Kidney (tissue), 14 donors: Measurements from ENCODE around the gene KLB. TPM values are rescaled to one million over a fixed set of nuclear protein-coding genes. Genes with fewer than 3 reads are reported as not detected.
"Not testable (repeated sequence)": the region's sequence is repeated elsewhere in the genome, so short reads cannot be mapped to it uniquely, and the experiment has no call there.

ENCODE experiments used
- DNase-seq, 5 donors: peaks; one replicate each; pipeline ENCODE4 v3.0.0-alpha.2; 2013 to 2020
- FAIRE-seq: peaks from 2 replicates; lab custom pipeline; 2012; peaks lifted over from hg19 to GRCh38; lab: Jason Lieb, UNC
- H3K27ac ChIP-seq, 2 donors: one replicate each; pipeline ENCODE4 v1.7.0; 2013; ENCODE audit warnings: low read depth in 2 of 2, low read length in 2 of 2, inconsistent platforms in 1 of 2
- H3K27me3 ChIP-seq: one replicate; pipeline ENCODE4 v1.7.1; 2013; ENCODE audit warnings: low read length, inconsistent platforms; ENCODE audit not compliant: control insufficient read depth, insufficient read depth
- H3K36me3 ChIP-seq, 3 donors: one replicate each; pipeline versions ENCODE4 v1.7.0 to v1.7.1; 2013; ENCODE audit warnings: low read length in 3 of 3, control low read depth in 1 of 3, inconsistent platforms in 1 of 3; ENCODE audit not compliant: insufficient read depth in 3 of 3, control insufficient read depth in 2 of 3
- H3K4me1 ChIP-seq, 3 donors: one replicate each; pipeline versions ENCODE4 v1.7.0 to v1.7.1; 2013; ENCODE audit warnings: low read length in 3 of 3, inconsistent platforms in 1 of 3, low read depth in 1 of 3; ENCODE audit not compliant: control insufficient read depth in 2 of 3, insufficient read depth in 2 of 3
- H3K4me3 ChIP-seq, 3 donors: one replicate each; pipeline versions ENCODE4 v1.7.0 to v1.8.1; 2013; ENCODE audit warnings: low read length in 3 of 3, control low read depth in 1 of 3, inconsistent platforms in 1 of 3
- H3K9ac ChIP-seq, 3 donors: one replicate each; pipeline versions ENCODE4 v1.7.0 to v1.7.1; 2013; ENCODE audit warnings: low read length in 3 of 3, control low read depth in 1 of 3, inconsistent platforms in 1 of 3
- H3K9me3 ChIP-seq, 3 donors: one replicate each; pipeline versions ENCODE4 v1.7.0 to v1.7.1; 2013; ENCODE audit warnings: low read length in 3 of 3, control low read depth in 1 of 3, inconsistent platforms in 1 of 3; ENCODE audit not compliant: control insufficient read depth in 2 of 3, insufficient read depth in 1 of 3
- CTCF ChIP-seq: IDR thresholded peaks from 3 replicates; pipeline ENCODE4 v1.5.1; 2012; ENCODE audit warnings: mild to moderate bottlenecking, moderate library complexity, borderline replicate concordance; ENCODE audit not compliant: insufficient read depth; ENCODE audit errors: extremely low read depth
- intact Hi-C: fragments of 100-400 bp; cut with DNase I; formaldehyde crosslinking; loops from one replicate; pipeline ENCODE4 v1.11.1; 2022
- polyA plus RNA-seq: library from polyadenylated mRNA; stranded (reverse); fragments of 350-450 nt; fragmentation: Illumina TruSeq; extraction: RNeasy Lipid Tissue Mini Kit (QIAGEN cat#74804); gene quantifications from one replicate; pipeline ENCODE4 v1.2.3, GENCODE V29; 2014; ENCODE audit warnings: low read depth, low replicate concordance; ENCODE audit not compliant: insufficient read depth
- total RNA-seq: library from RNA; stranded (reverse); fragmentation: NEBNext Ultra II Directional; extraction: Animal tissue kit (Norgen Biotek cat#: 25700); gene quantifications from one replicate; pipeline ENCODE4 v1.2.1, GENCODE V29; 2021
- donor health status: control.
- donor health status: control.
- donor health status: control.
- donor health status: control.
- donor health status: control.
- donor health status: DM: yes; HTN: yes; CAD: no.
- donor health status: Normal renal cell carcinoma (clear cell type).

KLB gene
- total and polyA plus RNA-seq, 2 donors from 2014 or later, result 0.41 TPM; not detected in 1

GRCh38 chr4:39365830-39366771 lies 40.6 kb upstream of the KLB start, which contains the start of gene RFC1:
Gene RFC1 (minus strand): TSS chr4:39366362. CDS start chr4:39366241, 121 bp downstream.
- intact Hi-C loops, result no loop called here
- H3K27me3 ChIP-seq, result no peaks in the 10 kb centered on the region
- FAIRE-seq (no peak), DNase-seq (peak; percentile 94 to 98 (median 97))
- peak within 1 kb of the TSS; percentile 55 to 80 (median 57) for H3K9ac ChIP-seq
- no peak for TF ChIP-seq CTCF
- H3K27ac ChIP-seq, result peak within 1 kb of the TSS; percentile 51 to 79
- peaks cover 0 to 2% (median 0%) of the 10 kb centered on the region in 3 donors for H3K4me1 ChIP-seq
- H3K9me3 ChIP-seq, result no peaks in the 10 kb centered on the region
- H3K4me3 ChIP-seq, result peak within 1 kb of the TSS; percentile 77 to 90 (median 89)
- H3K36me3 ChIP-seq, result no peaks in the 10 kb centered on the region

- H3K27me3 ChIP-seq, result no peaks in the 10 kb centered on the region
- peaks cover 0 to 2% (median 0%) of the 10 kb centered on the region in 3 donors for H3K4me1 ChIP-seq
- peak overlapping the region in 1 of 3 donors; percentile 24 for H3K9ac ChIP-seq
- intact Hi-C loops, result no loop called here
- no peak for DNase-seq
- no peak for FAIRE-seq
- H3K4me3 ChIP-seq, result peak overlapping the region in 2 of 3 donors; percentile 43 to 90
- TF ChIP-seq CTCF, result no peak
- H3K27ac ChIP-seq, result peak overlapping the region; percentile 16 to 79
- no peaks in the 10 kb centered on the region for H3K36me3 ChIP-seq
- no peaks in the 10 kb centered on the region for H3K9me3 ChIP-seq
These were observed 39.6 kb upstream of the KLB start for GRCh38 chr4:39367166-39367565.

DNA sequence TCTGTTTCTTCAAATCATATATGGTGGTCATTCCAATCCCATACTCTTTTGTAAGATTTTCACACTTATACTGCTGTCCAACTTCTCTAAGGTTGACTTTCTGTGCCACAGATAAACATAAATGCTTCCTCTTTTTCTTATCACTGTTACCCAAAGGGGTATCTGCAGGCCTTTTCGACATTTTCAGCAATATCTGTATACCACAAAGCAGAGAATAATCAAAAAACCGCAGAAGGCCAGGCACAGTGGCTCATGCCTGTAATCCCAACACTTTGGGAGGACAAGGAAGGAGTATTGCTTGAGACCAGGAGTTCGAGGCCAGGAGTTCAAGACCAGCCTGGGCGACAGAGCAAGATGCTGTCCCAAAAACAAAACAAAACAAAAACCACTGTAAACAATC lies 37.4 kb upstream of the KLB start:
- TF ChIP-seq CTCF, result no peak
- no peak for FAIRE-seq
- H3K27ac ChIP-seq, result no peak overlapping the region
- no peak overlapping the region for H3K4me3 ChIP-seq
- no peak overlapping the region for H3K9ac ChIP-seq
- intact Hi-C loops, result no loop called here
- no peaks in the 10 kb centered on the region for H3K36me3 ChIP-seq
- no peaks in the 10 kb centered on the region for H3K27me3 ChIP-seq
- H3K4me1 ChIP-seq, result peaks cover 0 to 2% (median 0%) of the 10 kb centered on the region in 3 donors
- DNase-seq, result no peak
- no peaks in the 10 kb centered on the region for H3K9me3 ChIP-seq

- H3K9me3 ChIP-seq, H3K36me3 ChIP-seq, H3K4me1 ChIP-seq, intact Hi-C loops, H3K27ac ChIP-seq, DNase-seq, FAIRE-seq, H3K27me3 ChIP-seq, H3K9ac ChIP-seq, H3K4me3 ChIP-seq: not testable (repeated sequence)
These were observed 35.5 kb upstream of the KLB start for GRCh38 chr4:39371209-39371608.
